ENCODE measurements around the gene ALG8. TPM values are rescaled to one million over a fixed set of nuclear protein-coding genes. Genes with fewer than 3 reads are reported as not detected.

The ALG8 gene
- 10 to 100 TPM; 12.7 to 83.3 (median 21.4) TPM for total RNA-seq

GRCh38 chr11:78139422-78140391 is at the start of gene ALG8:
TSS of gene ALG8 (minus strand) at chr11:78139626. CDS start at chr11:78139588, 38 bp downstream.
- TF ChIP-seq POLR2A (IDR thresholded peaks at IDR 0.05) (peak; percentile 16 to 66), CTCF (IDR thresholded peaks at IDR 0.05) (peak in 1 of 6 experiments; percentile 8)
- DNase-seq: peak; percentile 90 to 98 (median 94)
- peak within 1 kb of the TSS; percentile 75 to 81 (median 78) for H3K27ac ChIP-seq
- H3K4me3 ChIP-seq: peak within 1 kb of the TSS; percentile 64 to 86 (median 73)
- H3K9me3 ChIP-seq: no peaks in the 10 kb centered on the region
- H3K4me1 ChIP-seq: peaks cover 0 to 9% (median 3%) of the 10 kb centered on the region in 4 donors
- H3K36me3 ChIP-seq: no peaks in the 10 kb centered on the region
- H3K27me3 ChIP-seq: no peaks in the 10 kb centered on the region

- H3K27me3 ChIP-seq: no peaks in the 10 kb centered on the region
- peak within 1 kb of the TSS; percentile 82 to 94 (median 86) for H3K27ac ChIP-seq
- no peak for TF ChIP-seq CTCF (IDR thresholded peaks at IDR 0.05)
- TF ChIP-seq POLR2A (IDR thresholded peaks at IDR 0.05): peak; percentile 78 to 89
- H3K36me3 ChIP-seq: no peaks in the 10 kb centered on the region
- H3K4me1 ChIP-seq: peaks cover 0 to 25% (median 8%) of the 10 kb centered on the region in 4 donors
- H3K9me3 ChIP-seq: no peaks in the 10 kb centered on the region
- DNase-seq: peak; percentile 92 to 98 (median 97)
- H3K4me3 ChIP-seq: peak within 1 kb of the TSS; percentile 83 to 98 (median 96)
Observed at GRCh38 chr11:78188286-78189173, 49.1 kb upstream of the ALG8 start, which contains the start of the genes KCTD21 and USP35. TSS of gene KCTD21 (minus strand) at chr11:78188626. CDS start at chr11:78174554, 14,072 bp downstream. TSS of gene USP35 (plus strand) at chr11:78188919. CDS start at chr11:78196246, 7,327 bp downstream.

- peaks cover 0 to 25% (median 8%) of the 10 kb centered on the region in 4 donors for H3K4me1 ChIP-seq
- H3K4me3 ChIP-seq: peak overlapping the region; percentile 83 to 98 (median 96)
- no peaks in the 10 kb centered on the region for H3K27me3 ChIP-seq
- TF ChIP-seq POLR2A (IDR thresholded peaks at IDR 0.05) (no peak), CTCF (IDR thresholded peaks at IDR 0.05) (no peak)
- H3K36me3 ChIP-seq: no peaks in the 10 kb centered on the region
- no peaks in the 10 kb centered on the region for H3K9me3 ChIP-seq
- H3K27ac ChIP-seq: peak overlapping the region; percentile 82 to 94 (median 86)
- DNase-seq: peak in 1 of 3 donors; percentile 15
Observed at GRCh38 chr11:78187366-78188285, 48.2 kb upstream of the ALG8 start.

- DNase-seq: no peak
- H3K27me3 ChIP-seq: no peaks in the 10 kb centered on the region
- H3K4me3 ChIP-seq: no peak overlapping the region
- H3K27ac ChIP-seq: no peak overlapping the region
- H3K4me1 ChIP-seq: no peaks in the 10 kb centered on the region
- no peak for TF ChIP-seq CTCF (IDR thresholded peaks at IDR 0.05)
- no peak for TF ChIP-seq POLR2A (IDR thresholded peaks at IDR 0.05)
- H3K36me3 ChIP-seq: peaks cover 0 to 5% (median 0%) of the 10 kb centered on the region in 3 donors
- H3K9me3 ChIP-seq: no peaks in the 10 kb centered on the region
Observed at GRCh38 chr11:78181185-78181584, 41.8 kb upstream of the ALG8 start.
